Measurements from ENCODE around the gene EIF4G3.
"Not testable (repeated sequence)": the region's sequence is repeated elsewhere in the genome, so short reads cannot be mapped to it uniquely, and the experiment has no call there.

DNA sequence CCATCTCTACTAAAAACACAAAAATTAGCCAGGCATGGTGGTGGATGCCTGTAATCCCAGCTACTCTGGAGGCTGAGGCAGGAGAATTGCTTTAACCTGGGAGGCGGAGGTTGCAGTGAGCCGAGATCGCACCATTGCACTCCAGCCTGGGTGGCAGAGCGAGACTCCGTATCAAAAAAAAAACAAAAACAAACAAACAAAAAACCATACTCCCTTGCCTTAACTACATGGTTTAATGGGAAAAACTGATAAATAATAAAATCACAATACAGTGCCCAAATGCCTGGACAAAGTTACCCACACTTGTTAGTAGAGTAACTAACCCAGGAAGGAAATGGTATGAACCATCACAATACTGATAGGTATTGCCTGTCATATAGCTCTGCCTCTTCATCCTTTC, 40.4 kb downstream of the EIF4G3 start:
- TF ChIP-seq POLR2AphosphoS5, POLR2A (IDR thresholded peaks at IDR 0.05): not testable (repeated sequence)
- TF ChIP-seq, protein P1, sequence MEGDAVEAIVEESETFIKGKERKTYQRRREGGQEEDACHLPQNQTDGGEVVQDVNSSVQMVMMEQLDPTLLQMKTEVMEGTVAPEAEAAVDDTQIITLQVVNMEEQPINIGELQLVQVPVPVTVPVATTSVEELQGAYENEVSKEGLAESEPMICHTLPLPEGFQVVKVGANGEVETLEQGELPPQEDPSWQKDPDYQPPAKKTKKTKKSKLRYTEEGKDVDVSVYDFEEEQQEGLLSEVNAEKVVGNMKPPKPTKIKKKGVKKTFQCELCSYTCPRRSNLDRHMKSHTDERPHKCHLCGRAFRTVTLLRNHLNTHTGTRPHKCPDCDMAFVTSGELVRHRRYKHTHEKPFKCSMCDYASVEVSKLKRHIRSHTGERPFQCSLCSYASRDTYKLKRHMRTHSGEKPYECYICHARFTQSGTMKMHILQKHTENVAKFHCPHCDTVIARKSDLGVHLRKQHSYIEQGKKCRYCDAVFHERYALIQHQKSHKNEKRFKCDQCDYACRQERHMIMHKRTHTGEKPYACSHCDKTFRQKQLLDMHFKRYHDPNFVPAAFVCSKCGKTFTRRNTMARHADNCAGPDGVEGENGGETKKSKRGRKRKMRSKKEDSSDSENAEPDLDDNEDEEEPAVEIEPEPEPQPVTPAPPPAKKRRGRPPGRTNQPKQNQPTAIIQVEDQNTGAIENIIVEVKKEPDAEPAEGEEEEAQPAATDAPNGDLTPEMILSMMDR (IDR thresholded peaks at IDR 0.05 in 8 of 11, conservative IDR thresholded peaks at IDR 0.05 in 3 of 11) = not testable (repeated sequence)

Data from spleen (tissue), 7 donors.